ENCODE results near the gene LAMC2.
"Not testable (repeated sequence)": the region's sequence is repeated elsewhere in the genome, so short reads cannot be mapped to it uniquely, and the experiment has no call there.

Gene LAMC2

DNA sequence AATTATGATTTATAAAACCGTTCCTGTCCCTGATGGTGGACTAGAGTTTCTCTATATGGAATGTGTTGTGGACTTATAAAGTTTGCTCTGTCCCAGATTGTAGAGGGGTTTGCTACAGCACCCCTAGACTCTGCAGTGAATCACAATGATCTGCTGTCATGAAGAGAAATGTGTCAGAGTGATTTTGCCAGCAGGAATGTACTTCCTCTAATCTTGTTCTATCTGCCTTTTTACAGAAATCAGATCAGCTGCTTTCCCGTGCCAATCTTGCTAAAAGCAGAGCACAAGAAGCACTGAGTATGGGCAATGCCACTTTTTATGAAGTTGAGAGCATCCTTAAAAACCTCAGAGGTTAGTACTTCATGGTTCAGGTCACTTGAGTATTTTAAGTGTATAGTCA lies 52.0 kb downstream of the LAMC2 start:
- DNase-seq (ENCODE audit: low read depth) = no peak

DNA sequence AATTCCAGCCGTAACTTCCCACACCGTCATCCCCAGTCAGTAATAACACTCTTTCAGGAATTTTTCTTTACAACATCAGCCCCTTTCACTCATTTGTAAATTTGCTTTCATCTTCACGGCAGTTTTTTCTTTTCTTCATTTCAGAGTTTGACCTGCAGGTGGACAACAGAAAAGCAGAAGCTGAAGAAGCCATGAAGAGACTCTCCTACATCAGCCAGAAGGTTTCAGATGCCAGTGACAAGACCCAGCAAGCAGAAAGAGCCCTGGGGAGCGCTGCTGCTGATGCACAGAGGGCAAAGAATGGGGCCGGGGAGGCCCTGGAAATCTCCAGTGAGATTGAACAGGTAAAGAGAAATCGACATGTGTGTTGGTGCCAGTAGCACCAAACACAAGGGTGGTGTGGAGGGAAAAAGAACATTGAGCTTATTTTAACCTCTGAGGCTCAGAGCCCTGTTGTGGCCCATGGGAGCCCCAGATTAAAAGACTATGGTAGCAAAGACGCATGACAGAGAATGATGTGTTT lies 53.2 kb downstream of the LAMC2 start:
- DNase-seq (ENCODE audit: low read depth) = no peak

DNA sequence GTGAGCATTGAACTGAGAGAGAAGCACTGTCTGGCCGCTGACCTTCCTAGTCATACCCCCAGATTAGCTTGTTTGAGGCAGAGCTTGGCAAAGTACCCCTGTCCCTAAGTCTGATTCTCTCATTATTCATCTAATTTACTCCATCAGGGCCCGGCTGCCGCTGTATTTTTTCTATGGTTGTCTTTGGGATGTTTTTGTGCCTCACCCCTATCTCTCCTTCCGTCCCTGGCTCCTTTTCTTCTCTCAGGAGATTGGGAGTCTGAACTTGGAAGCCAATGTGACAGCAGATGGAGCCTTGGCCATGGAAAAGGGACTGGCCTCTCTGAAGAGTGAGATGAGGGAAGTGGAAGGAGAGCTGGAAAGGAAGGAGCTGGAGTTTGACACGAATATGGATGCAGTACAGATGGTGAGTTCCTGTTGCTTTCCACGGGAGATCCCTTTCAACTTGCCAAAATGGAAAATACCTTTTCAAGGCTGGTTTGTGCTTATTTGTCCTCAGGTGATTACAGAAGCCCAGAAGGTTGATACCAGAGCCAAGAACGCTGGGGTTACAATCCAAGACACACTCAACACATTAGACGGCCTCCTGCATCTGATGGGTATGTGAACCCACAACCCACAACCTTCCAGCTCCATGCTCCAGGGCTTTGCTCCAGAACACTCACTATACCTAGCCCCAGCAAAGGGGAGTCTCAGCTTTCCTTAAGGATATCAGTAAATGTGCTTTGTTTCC lies 53.9 kb downstream of the LAMC2 start:
- no peak for DNase-seq (ENCODE audit: low read depth)

DNA sequence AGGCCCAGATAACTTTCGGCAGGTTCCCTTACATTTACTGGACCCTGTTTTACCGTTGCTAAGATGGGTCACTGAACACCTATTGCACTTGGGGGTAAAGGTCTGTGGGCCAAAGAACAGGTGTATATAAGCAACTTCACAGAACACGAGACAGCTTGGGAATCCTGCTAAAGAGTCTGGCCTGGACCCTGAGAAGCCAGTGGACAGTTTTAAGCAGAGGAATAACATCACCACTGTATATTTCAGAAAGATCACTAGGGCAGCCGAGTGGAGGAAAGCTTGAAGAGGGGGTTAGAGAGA lies 54.4 kb downstream of the LAMC2 start:
- no peak for DNase-seq (ENCODE audit: low read depth)

DNA sequence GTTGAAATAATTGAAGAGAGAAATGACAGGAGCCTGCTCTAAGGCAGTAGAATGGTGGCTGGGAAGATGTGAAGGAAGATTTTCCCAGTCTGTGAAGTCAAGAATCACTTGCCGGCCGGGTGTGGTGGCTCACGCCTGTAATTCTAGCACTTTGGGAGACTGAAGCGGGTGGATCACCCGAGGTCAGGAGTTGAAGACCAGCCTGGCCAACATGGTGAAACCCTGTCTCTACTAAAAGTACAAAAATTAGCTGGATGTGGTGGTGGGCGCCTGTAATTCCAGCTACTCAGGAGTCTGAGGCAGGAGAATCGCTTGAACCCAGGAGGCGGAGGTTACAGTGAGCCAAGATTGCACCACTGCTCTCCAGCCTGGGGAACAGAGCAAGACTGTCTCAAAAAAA lies 54.8 kb downstream of the LAMC2 start:
- not testable (repeated sequence) for DNase-seq (ENCODE audit: low read depth)

DNA sequence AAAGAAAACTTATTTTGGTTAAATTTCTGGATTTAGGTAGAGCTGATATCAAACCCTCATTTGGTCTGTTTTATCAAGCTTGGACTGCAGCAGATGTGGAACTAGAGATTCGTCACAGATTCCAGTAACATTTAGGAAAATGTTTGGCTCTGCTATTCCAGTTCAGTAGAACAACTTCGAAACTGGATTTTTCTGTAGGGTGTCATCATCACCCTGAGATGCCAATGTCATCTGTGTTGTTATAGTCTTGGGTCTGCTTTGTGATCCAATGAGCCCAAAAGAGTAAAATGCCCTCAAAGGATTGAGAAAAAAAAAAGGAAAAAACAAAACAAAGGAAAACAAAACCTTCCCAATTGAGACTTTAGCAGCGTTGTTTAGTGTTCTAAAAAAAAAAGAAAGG lies 55.4 kb downstream of the LAMC2 start:
- no peak for DNase-seq (ENCODE audit: low read depth)

DNA sequence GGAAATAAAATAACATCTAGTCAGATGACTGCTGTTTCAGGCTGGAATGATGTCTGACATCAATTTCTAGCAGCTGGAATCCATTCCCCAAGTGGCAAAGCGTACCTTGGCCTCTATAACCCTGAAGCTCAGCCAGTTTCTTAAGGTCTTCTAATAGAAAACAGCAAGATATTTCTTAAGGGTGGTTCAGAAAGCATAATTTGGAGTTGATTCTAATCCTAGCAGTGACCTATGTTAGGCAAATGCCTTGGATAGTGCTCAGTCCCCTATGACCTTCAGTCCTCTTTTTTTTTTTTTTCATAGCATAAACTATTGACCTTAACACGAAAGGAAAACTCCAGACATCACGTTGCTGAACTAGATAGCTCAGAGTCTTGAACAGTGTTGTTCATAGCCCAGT lies 56.5 kb downstream of the LAMC2 start:
- no peak for DNase-seq (ENCODE audit: low read depth)

DNA sequence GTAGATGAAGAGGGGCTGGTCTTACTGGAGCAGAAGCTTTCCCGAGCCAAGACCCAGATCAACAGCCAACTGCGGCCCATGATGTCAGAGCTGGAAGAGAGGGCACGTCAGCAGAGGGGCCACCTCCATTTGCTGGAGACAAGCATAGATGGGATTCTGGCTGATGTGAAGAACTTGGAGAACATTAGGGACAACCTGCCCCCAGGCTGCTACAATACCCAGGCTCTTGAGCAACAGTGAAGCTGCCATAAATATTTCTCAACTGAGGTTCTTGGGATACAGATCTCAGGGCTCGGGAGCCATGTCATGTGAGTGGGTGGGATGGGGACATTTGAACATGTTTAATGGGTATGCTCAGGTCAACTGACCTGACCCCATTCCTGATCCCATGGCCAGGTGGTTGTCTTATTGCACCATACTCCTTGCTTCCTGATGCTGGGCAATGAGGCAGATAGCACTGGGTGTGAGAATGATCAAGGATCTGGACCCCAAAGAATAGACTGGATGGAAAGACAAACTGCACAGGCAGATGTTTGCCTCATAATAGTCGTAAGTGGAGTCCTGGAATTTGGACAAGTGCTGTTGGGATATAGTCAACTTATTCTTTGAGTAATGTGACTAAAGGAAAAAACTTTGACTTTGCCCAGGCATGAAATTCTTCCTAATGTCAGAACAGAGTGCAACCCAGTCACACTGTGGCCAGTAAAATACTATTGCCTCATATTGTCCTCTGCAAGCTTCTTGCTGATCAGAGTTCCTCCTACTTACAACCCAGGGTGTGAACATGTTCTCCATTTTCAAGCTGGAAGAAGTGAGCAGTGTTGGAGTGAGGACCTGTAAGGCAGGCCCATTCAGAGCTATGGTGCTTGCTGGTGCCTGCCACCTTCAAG lies 57.3 kb downstream of the LAMC2 start:
- no peak for DNase-seq (ENCODE audit: low read depth)

DNA sequence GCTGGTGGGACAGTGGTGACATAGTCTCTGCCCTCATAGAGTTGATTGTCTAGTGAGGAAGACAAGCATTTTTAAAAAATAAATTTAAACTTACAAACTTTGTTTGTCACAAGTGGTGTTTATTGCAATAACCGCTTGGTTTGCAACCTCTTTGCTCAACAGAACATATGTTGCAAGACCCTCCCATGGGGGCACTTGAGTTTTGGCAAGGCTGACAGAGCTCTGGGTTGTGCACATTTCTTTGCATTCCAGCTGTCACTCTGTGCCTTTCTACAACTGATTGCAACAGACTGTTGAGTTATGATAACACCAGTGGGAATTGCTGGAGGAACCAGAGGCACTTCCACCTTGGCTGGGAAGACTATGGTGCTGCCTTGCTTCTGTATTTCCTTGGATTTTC lies 58.4 kb downstream of the LAMC2 start:
- no peak for DNase-seq (ENCODE audit: low read depth)

DNA sequence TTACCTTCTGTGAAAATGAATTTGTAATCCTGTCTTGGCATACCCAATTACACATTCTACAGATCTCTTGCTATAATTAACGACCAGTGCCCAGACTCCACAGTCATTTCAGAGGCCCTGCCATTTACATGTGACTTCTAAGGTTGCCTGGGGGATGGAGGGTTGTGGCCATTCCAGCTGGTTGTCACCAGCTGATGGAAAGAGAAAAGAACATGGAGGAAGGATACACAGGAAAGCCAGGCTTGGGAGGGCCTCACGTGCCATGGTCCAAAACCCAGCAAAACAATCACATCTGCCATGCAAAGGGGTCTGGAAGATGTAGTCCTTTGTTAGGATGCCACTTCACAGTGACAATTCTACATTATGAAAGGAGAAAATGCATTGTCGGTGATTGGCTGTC lies 59.3 kb downstream of the LAMC2 start:
- no peak for DNase-seq (ENCODE audit: low read depth)

DNA sequence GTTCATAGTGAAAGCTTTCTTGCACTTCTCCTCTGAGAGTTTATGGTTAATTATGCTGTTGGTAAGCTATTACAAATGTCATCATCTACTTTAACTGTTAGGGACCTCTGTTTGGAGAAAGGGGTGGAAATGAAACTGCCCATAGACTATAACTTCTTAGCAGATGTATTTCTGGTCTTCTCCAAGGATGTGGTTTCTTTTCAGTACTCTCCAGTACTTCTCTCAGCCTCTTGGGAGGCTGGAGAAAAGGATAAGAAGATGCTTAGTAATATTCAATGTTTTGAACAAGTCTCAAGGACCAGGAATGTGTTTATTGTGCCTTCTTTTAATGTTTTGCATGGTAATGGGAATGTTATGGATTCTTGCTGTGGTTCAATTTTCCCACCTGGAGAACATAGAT lies 60.4 kb downstream of the LAMC2 start:
- no peak for DNase-seq (ENCODE audit: low read depth)

DNA sequence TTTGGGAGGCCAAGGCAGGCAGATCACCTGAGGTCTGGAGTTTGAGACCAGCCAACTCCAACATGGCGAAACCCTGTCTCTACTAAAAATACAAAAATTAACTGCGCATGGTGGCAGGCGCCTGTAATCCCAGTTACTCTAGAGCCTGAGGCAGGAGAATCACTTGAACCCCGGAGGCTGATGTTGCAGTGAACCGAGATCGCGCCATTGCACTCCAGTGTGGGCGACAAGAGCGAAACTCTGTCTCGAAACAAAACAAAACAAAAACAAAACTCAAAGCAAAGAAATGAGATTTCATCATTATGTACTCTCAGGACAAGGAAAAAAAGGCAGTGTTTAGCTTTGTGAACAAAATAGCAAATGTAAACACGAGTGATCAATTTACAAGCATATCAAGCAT lies 61.0 kb downstream of the LAMC2 start:
- no peak for DNase-seq (ENCODE audit: low read depth)

DNA sequence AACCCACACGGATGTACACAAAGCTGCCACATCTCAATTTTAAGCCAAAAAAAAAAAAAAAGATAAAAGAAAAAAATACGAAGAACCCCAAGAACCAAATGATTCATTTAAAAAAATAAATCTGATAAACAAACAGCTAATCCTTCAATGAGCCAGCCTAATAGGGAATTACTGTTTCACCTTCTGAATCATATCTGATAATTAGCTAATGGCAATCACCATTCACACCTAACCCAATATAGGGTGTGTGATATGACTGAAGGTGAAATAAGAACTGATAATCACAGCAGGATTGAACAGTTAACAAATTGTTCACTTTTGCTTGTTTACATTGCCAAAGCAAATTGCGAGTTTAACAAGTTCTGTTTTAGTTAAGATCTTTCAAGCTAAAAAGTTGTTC lies 61.4 kb downstream of the LAMC2 start:
- DNase-seq (ENCODE audit: low read depth) = no peak

DNA sequence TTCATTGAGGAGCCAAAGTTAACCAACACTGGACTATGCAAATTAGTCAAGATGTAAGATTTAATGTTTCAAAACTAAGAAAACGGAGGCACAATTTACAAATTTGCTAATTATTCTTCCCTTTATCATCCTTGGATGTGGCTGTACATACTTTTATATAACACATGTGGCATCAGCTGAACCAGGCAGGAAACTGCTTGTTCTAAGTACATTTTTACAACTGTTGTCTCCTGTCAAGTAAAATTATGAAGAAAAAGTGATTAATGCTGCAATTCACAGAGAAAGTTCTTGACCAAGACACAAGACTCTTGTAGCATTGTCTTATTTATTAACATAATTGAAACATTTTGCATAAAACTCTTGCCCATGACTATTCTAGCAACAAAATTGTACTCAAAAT lies 61.9 kb downstream of the LAMC2 start:
- no peak for DNase-seq (ENCODE audit: low read depth)

DNA sequence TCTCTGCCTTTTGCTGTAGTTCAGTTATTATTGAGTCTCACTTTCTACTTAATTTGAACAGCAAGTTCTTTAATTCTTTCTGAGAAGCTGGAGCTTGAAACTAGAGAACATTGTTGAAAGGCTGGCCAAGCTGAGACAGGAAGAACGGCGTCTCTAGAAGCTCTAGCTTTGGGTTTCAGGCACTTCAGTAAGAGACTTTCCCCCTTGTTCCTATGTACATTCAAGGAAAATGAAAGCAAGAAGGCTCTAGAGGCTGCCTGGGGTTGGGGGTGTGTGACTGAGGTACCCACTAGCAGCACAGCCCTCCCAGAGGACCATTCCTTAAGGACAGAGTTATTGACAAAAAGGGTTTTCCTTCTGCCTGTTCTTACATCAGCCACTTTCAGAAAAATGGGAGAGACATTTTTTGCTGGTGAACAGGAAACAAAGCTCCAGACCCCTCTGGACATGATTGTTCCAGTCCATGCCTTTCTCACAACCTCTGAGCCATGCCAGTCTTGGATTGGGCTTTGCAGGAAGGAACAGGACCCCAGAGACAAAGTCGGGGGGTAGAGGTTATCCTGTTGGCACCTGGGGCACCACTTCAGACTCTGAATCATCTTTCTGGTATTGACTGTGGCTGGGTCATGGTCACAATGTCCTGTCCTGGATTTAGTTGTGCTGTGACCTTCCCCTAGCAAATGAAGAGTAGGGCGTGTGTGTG lies 63.1 kb downstream of the LAMC2 start:
- no peak for DNase-seq (ENCODE audit: low read depth)

DNA sequence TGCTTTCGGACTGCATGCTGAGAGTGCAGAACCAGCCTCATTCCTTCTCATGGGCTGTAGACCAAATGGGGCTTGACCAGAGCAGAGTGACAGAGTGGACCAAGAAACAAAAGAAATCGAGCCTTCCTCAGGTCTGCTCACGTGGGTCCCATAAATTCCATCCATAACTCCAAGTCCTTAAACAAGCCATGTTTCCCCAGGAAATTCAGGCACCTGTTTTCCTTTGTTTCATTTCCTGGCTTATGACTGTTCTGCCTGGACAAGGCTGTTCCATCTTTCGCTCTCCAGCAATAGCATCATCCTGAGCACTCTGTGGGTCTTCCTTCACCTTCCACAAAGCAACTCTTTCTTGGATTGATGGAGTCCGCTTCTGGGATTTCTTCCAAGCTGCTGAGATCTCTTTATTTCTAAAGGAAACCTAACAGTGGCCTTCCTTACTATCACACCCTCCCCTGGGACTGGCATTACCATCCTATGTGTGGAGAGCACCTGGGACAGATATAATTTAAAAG lies 63.9 kb downstream of the LAMC2 start:
- no peak for DNase-seq (ENCODE audit: low read depth)

DNA sequence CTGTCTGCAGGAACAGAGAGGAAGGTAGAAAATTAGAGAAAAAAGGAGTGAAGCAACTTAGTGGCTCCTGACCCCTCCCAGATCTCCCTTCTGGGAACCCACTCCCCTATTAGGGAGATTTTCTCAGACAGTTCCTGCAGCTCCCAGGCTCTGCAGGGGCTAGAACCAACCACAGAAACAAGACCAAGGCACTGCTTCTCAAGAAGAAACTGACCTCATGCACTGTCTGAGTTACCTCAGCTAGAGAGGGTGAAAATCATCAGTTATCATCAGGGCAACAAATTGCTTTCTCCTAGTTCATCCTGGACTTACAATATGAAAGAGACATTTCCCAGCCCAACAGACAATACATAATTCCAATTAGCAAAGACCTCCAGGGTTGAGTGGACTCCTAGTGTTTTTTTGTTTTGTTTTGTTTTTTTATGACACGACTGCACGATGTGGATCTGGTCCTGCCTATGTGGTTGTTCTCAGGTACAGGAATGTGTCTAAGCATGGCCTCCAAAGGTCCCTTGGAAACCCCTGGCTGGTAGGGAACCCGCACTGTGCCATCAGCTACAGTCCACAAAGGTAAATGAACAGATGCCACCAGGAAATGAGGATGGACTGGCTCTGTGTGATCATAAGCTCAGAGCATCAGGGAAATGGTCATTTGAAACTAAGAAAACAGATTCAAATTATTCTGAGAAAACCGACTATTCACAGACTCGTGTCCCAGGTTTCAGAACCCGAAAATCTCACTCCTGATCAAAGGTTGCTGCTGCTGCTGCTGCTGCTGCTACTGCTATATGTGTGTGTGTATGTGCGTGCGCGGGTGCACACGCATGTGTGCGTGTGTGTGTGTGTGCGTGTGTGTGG lies 65.3 kb downstream of the LAMC2 start:
- DNase-seq (ENCODE audit: low read depth) = no peak

DNA sequence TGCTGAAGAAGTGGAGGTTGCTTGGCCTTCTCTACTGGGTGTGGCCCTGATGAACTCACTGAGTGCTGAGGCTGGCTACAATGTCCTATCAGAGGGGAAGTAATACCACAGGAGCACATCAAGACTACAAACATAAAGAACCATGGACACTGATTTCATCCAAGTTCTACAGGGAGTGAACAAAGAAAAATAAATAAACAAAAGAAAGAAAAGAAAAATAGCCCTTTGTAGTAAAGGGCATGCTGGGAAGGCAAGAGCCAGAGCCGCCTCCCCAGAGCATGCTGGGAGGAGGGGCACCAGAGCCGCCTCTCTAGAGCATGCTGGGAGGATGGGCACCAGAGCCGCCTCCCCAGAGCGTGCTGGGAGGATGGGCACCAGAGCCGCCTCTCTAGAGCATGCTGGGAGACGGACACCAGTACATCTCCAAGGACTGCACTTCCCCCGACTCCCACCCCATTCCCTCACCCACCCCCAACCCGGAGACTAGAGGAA lies 65.9 kb downstream of the LAMC2 start:
- DNase-seq (ENCODE audit: low read depth) = no peak

DNA sequence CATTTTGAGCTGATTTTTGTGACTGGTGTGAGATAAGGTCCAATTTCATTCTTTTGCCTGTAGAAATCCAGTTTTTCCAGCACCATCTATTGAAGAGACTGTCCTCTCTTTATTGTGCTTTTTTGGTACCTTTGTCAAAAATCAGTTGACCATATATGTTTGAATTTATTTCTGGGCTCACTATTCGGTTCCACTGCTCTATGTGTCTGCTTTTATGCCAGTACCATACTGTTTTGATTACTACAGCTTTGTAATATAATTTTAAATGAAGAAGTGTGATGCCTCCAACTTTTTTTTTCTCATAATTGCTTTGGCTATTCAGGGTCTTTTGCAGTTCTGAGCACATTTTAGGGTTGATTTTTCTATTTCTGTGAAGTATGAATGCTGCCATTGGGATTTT lies 69.0 kb downstream of the LAMC2 start:
- no peak for DNase-seq (ENCODE audit: low read depth)

DNA sequence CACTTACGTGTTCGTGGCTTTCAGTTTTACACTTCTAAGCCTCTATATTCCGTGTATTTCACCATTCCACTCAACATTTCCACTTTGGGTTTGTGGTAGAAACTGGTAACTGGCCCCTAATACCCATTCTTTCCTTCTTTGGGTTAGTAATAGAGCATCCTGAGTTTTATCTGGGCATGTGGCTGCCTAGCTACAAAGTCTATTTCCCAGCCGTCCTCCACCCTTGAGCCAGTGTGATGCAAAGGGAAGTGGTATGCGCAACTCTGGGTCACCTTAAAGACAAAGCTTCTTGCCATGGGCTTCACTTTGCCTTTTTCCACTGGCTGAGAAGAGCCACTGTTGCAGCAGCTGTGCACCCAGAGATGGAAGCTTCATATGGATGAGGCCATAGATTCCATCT lies 73.9 kb downstream of the LAMC2 start:
- DNase-seq (ENCODE audit: low read depth) = no peak

DNA sequence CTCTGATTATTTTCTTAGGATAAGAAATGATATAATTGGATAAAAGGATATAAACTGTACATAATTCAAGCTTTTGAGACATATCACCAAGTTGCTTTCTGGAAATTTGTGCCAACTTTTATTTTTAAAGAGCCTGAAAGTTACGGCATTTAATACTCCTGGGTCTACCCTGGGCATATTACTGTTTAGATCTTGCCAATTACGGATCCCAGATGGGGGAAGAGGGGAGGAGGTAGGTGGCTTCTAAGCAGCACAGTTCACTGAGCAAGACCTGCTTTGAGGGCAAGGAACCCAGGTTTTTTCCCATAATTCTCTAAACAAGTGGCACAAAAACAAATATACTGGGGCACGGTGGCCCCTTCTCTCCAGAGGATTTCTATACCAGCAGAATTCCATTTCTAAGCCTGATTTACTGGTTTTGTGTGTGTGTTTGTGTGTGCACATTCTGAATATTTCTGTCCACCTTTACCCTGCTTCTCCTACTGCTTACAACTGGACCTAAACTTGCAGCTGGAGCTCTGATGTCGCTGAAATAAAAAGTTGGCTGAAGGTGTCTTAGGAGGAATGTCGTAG lies 76.7 kb downstream of the LAMC2 start:
- DNase-seq (ENCODE audit: low read depth) = no peak

Measured in stimulated activated CD8-positive, alpha-beta memory T cell treated with anti-CD3 and anti-CD28 coated beads, Interleukin-7, amount 100 ng/mL, for 24 hours (primary cell).